Osteocyte (in vitro differentiated cells): ENCODE data around the gene KIF26A. TPM values are rescaled to one million over a fixed set of nuclear protein-coding genes. Genes with fewer than 3 reads are reported as not detected.

Source experiments
- DNase-seq: peaks from one replicate; pipeline ENCODE4 v3.0.0; 2021; ENCODE audit warnings: mixed read lengths; ENCODE audit not compliant: unreplicated experiment; ENCODE audit errors: extremely low spot score
- H3K27ac Mint-ChIP-seq: one replicate; pipeline ENCODE4 v1.8.0; 2021; ENCODE audit warnings: mild to moderate bottlenecking, mixed read lengths; ENCODE audit not compliant: unreplicated experiment
- H3K27me3 Mint-ChIP-seq: one replicate; pipeline ENCODE4 v1.8.0; 2021; ENCODE audit warnings: mixed read lengths; ENCODE audit not compliant: unreplicated experiment
- H3K36me3 Mint-ChIP-seq: one replicate; pipeline ENCODE4 v1.8.0; 2021; ENCODE audit warnings: mixed read lengths; ENCODE audit not compliant: unreplicated experiment
- H3K4me1 Mint-ChIP-seq: one replicate; pipeline ENCODE4 v1.8.0; 2021; ENCODE audit warnings: mixed read lengths; ENCODE audit not compliant: unreplicated experiment
- H3K4me3 Mint-ChIP-seq: one replicate; pipeline ENCODE4 v1.8.0; 2021; ENCODE audit warnings: mild to moderate bottlenecking, moderate library complexity, mixed read lengths; ENCODE audit not compliant: unreplicated experiment
- H3K9me3 Mint-ChIP-seq: one replicate; pipeline ENCODE4 v1.8.0; 2021; ENCODE audit warnings: mixed read lengths; ENCODE audit not compliant: unreplicated experiment
- total RNA-seq: library from RNA; stranded (reverse); gene quantifications from 2 replicates; pipeline ENCODE4 v1.2.1, GENCODE V29; 2021
- TF ChIP-seq, protein P1 (sequence below): fragments of 200-600 bp; sonication (generic); IDR thresholded peaks from 2 replicates; pipeline ENCODE4 v1.5.0; 2021; ENCODE audit warnings: antibody characterized with exemption, mild to moderate bottlenecking, moderate library complexity

Gene KIF26A
- total RNA-seq, 1 donor from 2014 or later: 4.5 TPM

DNA sequence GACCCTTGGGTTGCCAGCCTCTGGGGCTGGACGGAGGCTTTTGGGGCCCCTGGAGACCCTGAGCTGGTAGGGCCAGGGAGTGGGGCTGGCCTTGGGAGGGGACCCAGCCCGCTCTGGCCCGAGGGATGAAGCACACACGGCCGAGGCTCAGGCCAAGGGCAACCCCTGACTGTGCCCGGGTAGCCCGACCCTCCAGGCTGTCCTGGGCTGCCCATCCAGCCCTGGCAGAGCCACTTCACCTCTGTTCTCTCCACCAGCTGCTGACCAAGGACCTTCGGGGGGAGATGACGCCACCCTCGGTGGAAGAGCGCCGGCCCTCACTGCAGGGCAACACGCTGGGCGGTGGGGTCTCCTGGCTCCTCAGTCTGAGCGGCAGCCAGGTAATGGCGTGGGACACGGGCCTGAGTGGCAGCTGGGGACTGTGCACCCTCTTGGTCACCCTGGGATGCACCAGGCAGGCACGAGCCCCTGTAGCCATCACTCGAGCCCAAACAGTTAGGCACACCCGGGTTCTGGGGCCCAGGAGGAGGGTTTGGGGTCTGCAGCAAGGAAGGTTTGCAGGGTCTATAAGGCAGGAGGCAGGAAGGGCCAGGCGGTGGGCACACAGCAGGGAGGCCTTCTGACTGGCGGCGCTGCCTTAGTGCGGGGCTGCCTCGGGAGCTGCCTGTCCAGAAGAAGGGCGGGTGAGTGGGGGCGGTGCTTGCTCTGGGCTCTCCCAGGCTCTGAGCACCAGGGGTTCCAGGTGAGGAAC, 33.1 kb upstream of the KIF26A start:
- Mint-ChIP-seq H3K36me3 (no peaks in the 10 kb centered on the region), H3K9me3 (no peaks in the 10 kb centered on the region), H3K4me3 (no peak overlapping the region), H3K27ac (no peak overlapping the region), H3K4me1 (no peaks in the 10 kb centered on the region), H3K27me3 (no peaks in the 10 kb centered on the region)
- no peak for DNase-seq
- TF ChIP-seq, protein P1, sequence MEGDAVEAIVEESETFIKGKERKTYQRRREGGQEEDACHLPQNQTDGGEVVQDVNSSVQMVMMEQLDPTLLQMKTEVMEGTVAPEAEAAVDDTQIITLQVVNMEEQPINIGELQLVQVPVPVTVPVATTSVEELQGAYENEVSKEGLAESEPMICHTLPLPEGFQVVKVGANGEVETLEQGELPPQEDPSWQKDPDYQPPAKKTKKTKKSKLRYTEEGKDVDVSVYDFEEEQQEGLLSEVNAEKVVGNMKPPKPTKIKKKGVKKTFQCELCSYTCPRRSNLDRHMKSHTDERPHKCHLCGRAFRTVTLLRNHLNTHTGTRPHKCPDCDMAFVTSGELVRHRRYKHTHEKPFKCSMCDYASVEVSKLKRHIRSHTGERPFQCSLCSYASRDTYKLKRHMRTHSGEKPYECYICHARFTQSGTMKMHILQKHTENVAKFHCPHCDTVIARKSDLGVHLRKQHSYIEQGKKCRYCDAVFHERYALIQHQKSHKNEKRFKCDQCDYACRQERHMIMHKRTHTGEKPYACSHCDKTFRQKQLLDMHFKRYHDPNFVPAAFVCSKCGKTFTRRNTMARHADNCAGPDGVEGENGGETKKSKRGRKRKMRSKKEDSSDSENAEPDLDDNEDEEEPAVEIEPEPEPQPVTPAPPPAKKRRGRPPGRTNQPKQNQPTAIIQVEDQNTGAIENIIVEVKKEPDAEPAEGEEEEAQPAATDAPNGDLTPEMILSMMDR: no peak

DNA sequence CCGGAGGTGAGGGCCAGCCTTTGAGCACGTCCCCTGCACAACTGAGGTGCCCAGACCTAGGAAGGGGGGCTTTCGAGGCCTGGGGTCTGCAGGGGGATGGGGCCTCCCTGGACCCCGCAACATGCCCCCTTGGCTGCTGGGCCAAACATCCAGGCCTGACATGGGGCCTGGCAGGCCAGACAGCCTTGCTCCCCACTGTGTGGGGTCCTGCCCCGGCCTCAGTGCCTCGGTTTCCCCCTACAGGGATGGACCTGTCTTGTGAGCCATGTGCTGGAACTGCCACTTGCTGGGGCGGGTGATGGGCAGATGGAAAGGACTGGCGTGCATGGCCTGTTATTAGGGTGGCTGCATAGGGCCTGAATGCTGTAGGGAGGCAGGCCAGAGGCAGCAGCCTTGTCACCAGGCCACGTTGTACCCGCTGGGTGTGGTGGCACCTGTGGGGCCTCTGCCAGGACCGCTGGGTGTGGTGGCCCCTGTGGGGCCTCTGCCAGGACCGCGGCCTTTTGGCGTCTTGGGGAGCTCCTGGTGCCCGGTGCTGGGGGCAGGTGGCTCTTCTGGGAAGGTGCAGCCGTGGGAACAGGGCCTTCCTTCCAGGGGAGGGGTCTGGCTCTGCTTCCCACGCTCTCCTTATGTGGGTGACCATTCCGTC, 32.4 kb upstream of the KIF26A start:
- Mint-ChIP-seq H3K27me3 (no peaks in the 10 kb centered on the region), H3K4me1 (no peaks in the 10 kb centered on the region), H3K36me3 (no peaks in the 10 kb centered on the region), H3K27ac (no peak overlapping the region), H3K9me3 (no peaks in the 10 kb centered on the region), H3K4me3 (no peak overlapping the region)
- DNase-seq: no peak
- TF ChIP-seq, protein P1: no peak

- DNase-seq: no peak
- H3K4me1 Mint-ChIP-seq: no peaks in the 10 kb centered on the region
- no peak overlapping the region for H3K27ac Mint-ChIP-seq
- no peaks in the 10 kb centered on the region for H3K9me3 Mint-ChIP-seq
- H3K4me3 Mint-ChIP-seq: no peak overlapping the region
- no peaks in the 10 kb centered on the region for H3K36me3 Mint-ChIP-seq
- no peaks in the 10 kb centered on the region for H3K27me3 Mint-ChIP-seq
- TF ChIP-seq, protein P1: no peak
Observed at GRCh38 chr14:104106471-104106991, 31.9 kb upstream of the KIF26A start.

- no peaks in the 10 kb centered on the region for H3K27me3 Mint-ChIP-seq
- DNase-seq: no peak
- no peak overlapping the region for H3K4me3 Mint-ChIP-seq
- TF ChIP-seq, protein P1: no peak
- no peak overlapping the region for H3K27ac Mint-ChIP-seq
- H3K4me1 Mint-ChIP-seq: no peaks in the 10 kb centered on the region
- H3K9me3 Mint-ChIP-seq: no peaks in the 10 kb centered on the region
- no peaks in the 10 kb centered on the region for H3K36me3 Mint-ChIP-seq
Observed at GRCh38 chr14:104107101-104107581, 31.2 kb upstream of the KIF26A start.
